T-cell (primary cell): ENCODE data around the gene C5orf15. TPM values are rescaled to one million over a fixed set of nuclear protein-coding genes. Genes with fewer than 3 reads are reported as not detected.
"Not testable (repeated sequence)": the region's sequence is repeated elsewhere in the genome, so short reads cannot be mapped to it uniquely, and the experiment has no call there.

Source experiments
- ATAC-seq, 4 experiments: fragments of 200-7000 bp in 3 of 4; fragments of 150-1000 bp in 1 of 4; cut with Tn5 transposase; replicated peaks in 1 of 4; 1 replicate in 3 of 4; 2 replicates in 1 of 4; pipeline ENCODE4 v1.10.0; 2021; ENCODE audit warnings: moderate library complexity in 3 of 4, mild to moderate bottlenecking in 2 of 4, moderate number of reproducible peaks in 1 of 4
- CTCF ChIA-PET, 2 donors: fragments of 300-600 bp; sonication (Branson Sonifier 250); formaldehyde crosslinking; loops; one replicate each; lab custom pipeline; 2022; ENCODE audit warnings: antibody characterized with exemption in 2 of 2; lab: Charles Lee
- POLR2A ChIA-PET, 2 donors: fragments of 300-600 bp; sonication (Branson Sonifier 250); formaldehyde crosslinking; loops; one replicate each; lab custom pipeline; 2022; ENCODE audit warnings: antibody characterized with exemption in 2 of 2; lab: Charles Lee
- DNase-seq, 35 experiments: peaks; one replicate each; pipeline versions ENCODE4 v3.0.0 to v3.0.0-alpha.2; 2013 to 2023
- H3K27ac ChIP-seq: one replicate; pipeline ENCODE4 v1.5.1; 2013; ENCODE audit warnings: low read length
- H3K27me3 ChIP-seq, 2 experiments: replicated peaks in 1 of 2; 1 replicate in 1 of 2; 2 replicates in 1 of 2; pipeline versions ENCODE4 v1.6.1 to v1.7.0; 2013; ENCODE audit warnings: low read length in 1 of 2, mixed read lengths in 1 of 2; ENCODE audit not compliant: control insufficient read depth in 2 of 2, insufficient read depth in 2 of 2; ENCODE audit errors: extremely low read depth in 1 of 2
- H3K36me3 ChIP-seq, 2 donors: 1 replicate in 1 of 2; 2 replicates in 1 of 2; pipeline versions ENCODE4 v1.6.1 to v1.7.0; 2013; ENCODE audit warnings: low read length in 1 of 2; ENCODE audit not compliant: control insufficient read depth in 2 of 2, insufficient read depth in 1 of 2; ENCODE audit errors: extremely low read depth in 1 of 2
- H3K4me1 ChIP-seq, 2 experiments: 1 replicate in 1 of 2; 2 replicates in 1 of 2; pipeline versions ENCODE4 v1.6.1 to v1.7.0; 2013; ENCODE audit warnings: low read length in 2 of 2, mixed read lengths in 1 of 2; ENCODE audit not compliant: insufficient read depth in 2 of 2, control insufficient read depth in 1 of 2; ENCODE audit errors: extremely low read depth in 1 of 2
- H3K4me3 ChIP-seq, 2 donors: 1 replicate in 1 of 2; 2 replicates in 1 of 2; pipeline versions ENCODE4 v1.5.1 to v1.7.0; 2013; ENCODE audit warnings: mild to moderate bottlenecking in 2 of 2, low read length in 1 of 2, moderate library complexity in 1 of 2; ENCODE audit not compliant: control insufficient read depth in 1 of 2; ENCODE audit errors: extremely low read depth in 1 of 2
- H3K9me3 ChIP-seq: 2 replicates; pipeline ENCODE4 v1.7.0; 2013
- H3K27ac Mint-ChIP-seq, 2 donors: one replicate each; pipeline ENCODE4 v1.8.0; 2020 to 2021; ENCODE audit warnings: mild to moderate bottlenecking in 2 of 2, mixed read lengths in 2 of 2
- H3K27me3 Mint-ChIP-seq, 2 donors: one replicate each; pipeline ENCODE4 v1.8.0; 2021 to 2022; ENCODE audit warnings: mixed read lengths in 2 of 2
- H3K36me3 Mint-ChIP-seq: one replicate; pipeline ENCODE4 v1.8.0; 2021; ENCODE audit warnings: mixed read lengths
- H3K4me1 Mint-ChIP-seq, 3 donors: one replicate each; pipeline ENCODE4 v1.8.0; 2020 to 2022; ENCODE audit warnings: mixed read lengths in 3 of 3, mild to moderate bottlenecking in 1 of 3
- H3K4me3 Mint-ChIP-seq, 3 donors: one replicate each; pipeline ENCODE4 v1.8.0; 2020 to 2022; ENCODE audit warnings: mild to moderate bottlenecking in 3 of 3, mixed read lengths in 3 of 3, moderate library complexity in 3 of 3
- H3K9me3 Mint-ChIP-seq, 3 donors: one replicate each; pipeline ENCODE4 v1.8.0; 2020 to 2022; ENCODE audit warnings: mixed read lengths in 3 of 3
- WGBS: methylation state at CpG from one replicate; pipeline ENCODE4 v1.1.5; 2013; ENCODE audit warnings: missing lambda C conversion rate; ENCODE audit not compliant: insufficient coverage; 5-methylcytosine and 5-hydroxymethylcytosine counted together
- total RNA-seq, 35 experiments: library from RNA in 6 of 35; stranded (reverse) in 6 of 35; fragments of 120-200 nt in 1 of 35; gene quantifications; one replicate each; pipeline versions ENCODE4 v1.2.1 to v1.2.4 and lab custom pipeline; 2013 to 2026

C5orf15 gene
- total RNA-seq, 5 donors from 2014 or later (not counting 1 experiment from before 2014, with no cell fraction given): 12.6 to 14.7 (median 14.5) TPM

DNA sequence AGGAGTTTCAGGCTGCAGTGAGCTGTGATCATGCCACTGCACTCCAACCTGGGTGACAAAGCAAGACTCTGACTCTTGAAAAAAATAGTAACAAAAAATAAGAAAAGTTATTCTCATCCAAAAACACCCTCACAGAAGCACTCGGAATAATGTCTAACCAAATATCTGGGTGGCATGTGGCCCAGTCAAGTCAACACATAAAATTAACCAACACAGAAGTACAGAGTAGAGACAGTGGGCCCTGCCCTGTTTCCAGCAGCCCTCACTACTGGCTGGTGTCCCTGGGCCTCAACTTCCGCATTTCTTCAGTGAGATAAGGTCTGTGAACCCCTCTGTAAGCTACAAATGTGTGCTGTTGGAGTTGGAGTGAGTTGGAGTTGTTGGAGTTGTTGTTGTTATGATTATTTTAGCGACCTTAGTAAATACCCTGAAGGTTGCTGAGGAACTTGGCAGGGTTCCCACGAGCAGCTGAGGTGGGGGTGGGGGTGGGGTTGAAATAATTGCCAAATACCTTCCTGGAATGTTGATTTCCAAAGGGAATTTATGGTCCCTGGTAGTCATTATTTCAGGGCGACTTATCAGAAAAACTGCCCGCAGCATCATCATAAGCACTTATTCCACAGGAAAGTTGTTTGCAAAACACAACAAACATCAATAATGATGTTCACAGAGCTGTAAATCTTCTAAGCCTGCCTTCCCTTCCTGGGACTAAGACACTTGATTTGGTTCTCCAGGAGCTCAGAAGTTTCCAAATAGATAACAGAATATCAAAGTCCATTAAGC is 30.2 kb downstream of the C5orf15 start:
- Mint-ChIP-seq H3K36me3 (no peaks in the 10 kb centered on the region), H3K27ac (no peak overlapping the region), H3K9me3 (no peaks in the 10 kb centered on the region), H3K27me3 (peaks cover 2 to 3% of the 10 kb centered on the region in 2 donors), H3K4me1 (peaks cover 0 to 10% (median 0%) of the 10 kb centered on the region in 3 donors), H3K4me3 (no peak overlapping the region)
- peaks cover 0 to 28% of the 10 kb centered on the region in 2 experiments for H3K27me3 ChIP-seq
- H3K27ac ChIP-seq: no peak overlapping the region
- no peak for DNase-seq
- ChIA-PET POLR2A (no interaction called here), CTCF (no interaction called here)
- H3K4me1 ChIP-seq: no peaks in the 10 kb centered on the region
- 84% methylated on average over 4 of the region's 6 CpGs for WGBS
- H3K4me3 ChIP-seq: no peak overlapping the region
- H3K36me3 ChIP-seq: no peaks in the 10 kb centered on the region
- H3K9me3 ChIP-seq: no peaks in the 10 kb centered on the region
- ATAC-seq: no peak

- H3K9me3 Mint-ChIP-seq, H3K27ac Mint-ChIP-seq, DNase-seq, H3K27me3 Mint-ChIP-seq, H3K4me1 ChIP-seq, CTCF ChIA-PET, H3K27ac ChIP-seq, H3K36me3 ChIP-seq, H3K36me3 Mint-ChIP-seq, H3K9me3 ChIP-seq, H3K4me3 ChIP-seq, H3K4me3 Mint-ChIP-seq, ATAC-seq, POLR2A ChIA-PET: not testable (repeated sequence)
- H3K4me1 Mint-ChIP-seq: peaks cover 0 to 13% (median 0%) of the 10 kb centered on the region in 3 donors
- H3K27me3 ChIP-seq: peaks cover 0 to 26% of the 10 kb centered on the region in 2 experiments
- 56% methylated on average over 1 of the region's 3 CpGs for WGBS
These were observed 30.8 kb downstream of the C5orf15 start for GRCh38 chr5:133937628-133938027.

- POLR2A ChIA-PET: no interaction called here
- Mint-ChIP-seq H3K27ac (no peak overlapping the region), H3K4me3 (no peak overlapping the region), H3K4me1 (peaks cover 0 to 16% (median 0%) of the 10 kb centered on the region in 3 donors), H3K9me3 (no peaks in the 10 kb centered on the region), H3K27me3 (no peaks in the 10 kb centered on the region), H3K36me3 (no peaks in the 10 kb centered on the region)
- CTCF ChIA-PET: interaction anchor here in 1 of 2 donors (0.6 kb wide), 1 partner anchor 186 kb away, joined by 4 read pairs; no protein-coding TSS in a partner anchor
- DNase-seq (no peak), ATAC-seq (no peak)
- no peak overlapping the region for H3K27ac ChIP-seq
- peaks cover 0 to 23% of the 10 kb centered on the region in 2 experiments for H3K27me3 ChIP-seq
- 50% methylated on average over 2 of the region's 3 CpGs for WGBS
- H3K4me1 ChIP-seq: no peaks in the 10 kb centered on the region
- H3K4me3 ChIP-seq: no peak overlapping the region
- H3K9me3 ChIP-seq: no peaks in the 10 kb centered on the region
- no peaks in the 10 kb centered on the region for H3K36me3 ChIP-seq
These were observed 31.8 kb downstream of the C5orf15 start for GRCh38 chr5:133936651-133937015.

- H3K36me3 ChIP-seq, H3K4me1 ChIP-seq, H3K27ac ChIP-seq, ATAC-seq, H3K36me3 Mint-ChIP-seq, H3K27me3 Mint-ChIP-seq, H3K9me3 Mint-ChIP-seq, H3K4me3 Mint-ChIP-seq, POLR2A ChIA-PET, CTCF ChIA-PET, H3K27ac Mint-ChIP-seq, DNase-seq, H3K4me3 ChIP-seq, H3K9me3 ChIP-seq: not testable (repeated sequence)
- peaks cover 0 to 23% of the 10 kb centered on the region in 2 experiments for H3K27me3 ChIP-seq
- WGBS: 84% methylated on average over 10 of the region's 10 CpGs
- peaks cover 0 to 21% (median 2%) of the 10 kb centered on the region in 3 donors for H3K4me1 Mint-ChIP-seq
These were observed 32.3 kb downstream of the C5orf15 start for GRCh38 chr5:133935991-133936650.

DNA sequence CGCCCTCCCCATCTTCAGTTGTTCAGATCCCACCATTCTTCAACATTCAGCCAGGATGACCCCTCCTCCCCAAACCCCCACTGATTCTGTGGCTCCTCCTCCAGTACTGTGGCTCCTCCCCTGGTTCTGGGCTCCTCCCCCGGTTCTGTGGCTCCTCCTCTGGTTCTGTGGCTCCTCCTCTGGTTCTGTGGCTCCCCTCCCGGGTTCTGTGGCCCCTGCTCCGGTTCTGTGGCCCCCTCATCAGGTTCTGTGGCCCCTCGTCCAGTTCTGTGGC is 32.8 kb downstream of the C5orf15 start:
- H3K27me3 Mint-ChIP-seq: no peaks in the 10 kb centered on the region
- H3K9me3 ChIP-seq: no peaks in the 10 kb centered on the region
- DNase-seq (no peak), ATAC-seq (no peak)
- CTCF ChIA-PET: no interaction called here
- H3K27ac ChIP-seq: no peak overlapping the region
- H3K36me3 ChIP-seq: no peaks in the 10 kb centered on the region
- H3K9me3 Mint-ChIP-seq: no peaks in the 10 kb centered on the region
- no peak overlapping the region for H3K4me3 Mint-ChIP-seq
- H3K4me1 Mint-ChIP-seq: peaks cover under 1 to 27% (median 7%) of the 10 kb centered on the region in 3 donors
- peaks cover 0 to 2% of the 10 kb centered on the region in 2 experiments for H3K4me1 ChIP-seq
- H3K27ac Mint-ChIP-seq: no peak overlapping the region
- no peak overlapping the region for H3K4me3 ChIP-seq
- 65% methylated on average over 5 of the region's 5 CpGs for WGBS
- peaks cover 0 to 23% of the 10 kb centered on the region in 2 experiments for H3K27me3 ChIP-seq
- POLR2A ChIA-PET: no interaction called here
- no peaks in the 10 kb centered on the region for H3K36me3 Mint-ChIP-seq

GRCh38 chr5:133934822-133935666 is 33.4 kb downstream of the C5orf15 start:
- ATAC-seq (no peak), DNase-seq (no peak)
- peaks cover 6 to 32% (median 12%) of the 10 kb centered on the region in 3 donors for H3K4me1 Mint-ChIP-seq
- H3K27ac ChIP-seq: no peak overlapping the region
- POLR2A ChIA-PET: no interaction called here
- no peaks in the 10 kb centered on the region for H3K27me3 Mint-ChIP-seq
- no peak overlapping the region for H3K4me3 Mint-ChIP-seq
- WGBS: 77% methylated on average over 3 of the region's 5 CpGs
- CTCF ChIA-PET: no interaction called here
- no peaks in the 10 kb centered on the region for H3K9me3 Mint-ChIP-seq
- no peaks in the 10 kb centered on the region for H3K9me3 ChIP-seq
- H3K27ac Mint-ChIP-seq: peak overlapping the region in 1 of 2 donors; percentile 72
- no peaks in the 10 kb centered on the region for H3K36me3 ChIP-seq
- H3K4me3 ChIP-seq: no peak overlapping the region
- H3K36me3 Mint-ChIP-seq: no peaks in the 10 kb centered on the region
- H3K4me1 ChIP-seq: peaks cover 0 to 7% of the 10 kb centered on the region in 2 experiments
- H3K27me3 ChIP-seq: peaks cover 0 to 23% of the 10 kb centered on the region in 2 experiments
